NCI-H2107 treated with DMSO at 0.1 percent for 48 hours (cell line): ENCODE results near the gene RSRC1.
A peak's percentile ranks its signal among the peaks of the same experiment; 100 is the strongest.
"Not testable (repeated sequence)": the region's sequence is repeated elsewhere in the genome, so short reads cannot be mapped to it uniquely, and the experiment has no call there.

Experiments used
- DNase-seq: peaks from one replicate; lab custom pipeline; 2025; ENCODE audit not compliant: unreplicated experiment; lab: John Stamatoyannopoulos, UW

The RSRC1 gene

GRCh38 chr3:158313338-158313927, 203.5 kb downstream of the RSRC1 start:
- peak; percentile 75 for DNase-seq

DNA sequence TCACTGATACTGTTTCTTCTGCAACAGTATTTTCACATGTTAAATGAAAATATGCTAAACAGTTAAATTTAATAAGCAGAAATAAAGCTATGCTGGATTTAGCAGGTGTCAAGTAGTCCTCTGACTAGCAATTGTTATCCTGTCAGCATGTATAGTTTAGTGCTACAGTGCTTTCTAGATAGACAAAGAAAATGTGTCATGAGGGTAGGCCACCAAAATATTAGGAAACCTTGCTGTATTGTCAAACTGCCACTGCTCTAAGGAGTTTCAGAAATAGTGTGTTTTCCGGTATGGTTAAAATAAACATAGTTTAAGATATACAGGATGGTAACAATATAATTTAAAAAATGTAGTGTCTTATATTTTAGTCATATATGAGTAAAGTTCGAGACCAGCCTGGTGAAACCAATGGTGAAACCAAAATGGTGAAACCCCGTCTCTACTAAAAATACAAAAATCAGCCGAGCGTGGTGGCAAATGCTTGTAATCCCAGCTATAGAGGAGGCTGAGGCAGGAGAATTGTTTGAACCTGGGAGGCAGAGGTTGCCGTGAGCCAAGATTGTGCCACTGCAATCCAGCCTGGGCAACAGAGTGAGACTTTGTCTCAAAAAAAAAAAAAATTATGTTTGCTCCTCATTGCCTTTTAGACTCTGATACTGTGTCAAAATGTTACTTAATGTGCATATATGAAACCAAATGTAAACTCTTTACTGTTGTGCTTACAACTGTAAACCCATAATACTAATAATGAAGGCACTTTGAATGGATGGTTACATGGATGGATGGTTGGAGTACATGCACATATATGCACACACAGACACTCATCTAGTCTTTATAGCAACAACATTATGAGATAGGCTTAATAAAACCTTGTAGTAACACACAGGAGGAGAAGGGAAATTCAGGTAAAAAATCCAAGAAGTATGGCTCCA, 204.8 kb downstream of the RSRC1 start:
- no peak for DNase-seq

DNA sequence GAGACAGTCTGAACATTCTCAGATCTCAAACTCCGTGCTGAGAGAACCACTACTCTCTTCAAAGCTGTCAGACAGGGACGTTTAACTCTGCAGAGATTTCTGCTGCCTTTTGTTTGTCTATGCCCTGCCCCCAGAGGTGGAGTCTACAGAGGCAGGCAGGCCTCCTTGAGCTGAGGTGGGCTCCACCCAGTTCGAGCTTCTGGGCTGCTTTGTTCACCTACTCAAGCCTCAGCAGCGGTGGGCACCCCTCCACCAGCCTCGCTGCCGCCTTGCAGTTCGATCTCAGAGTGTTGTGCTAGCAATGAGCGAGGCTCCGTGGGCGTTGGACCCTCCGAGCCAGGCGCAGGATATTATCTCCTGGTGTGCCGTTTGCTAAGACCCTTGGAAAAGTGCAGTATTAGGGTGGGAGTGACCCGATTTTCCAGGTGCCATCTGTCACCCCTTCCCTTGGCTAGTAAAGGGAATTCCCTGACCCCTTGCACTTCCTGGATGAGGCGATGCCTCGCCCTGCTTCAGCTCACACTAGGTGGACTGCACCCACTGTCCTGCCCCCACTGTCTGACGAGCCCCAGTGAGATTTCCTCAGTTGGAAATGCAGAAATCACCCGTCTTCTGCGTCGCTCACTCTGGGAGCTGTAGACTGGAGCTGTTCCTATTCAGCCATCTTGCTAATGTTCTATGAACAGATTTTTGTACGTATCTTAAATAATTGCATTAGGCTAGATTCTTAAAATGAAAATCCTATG, 220.0 kb downstream of the RSRC1 start:
- DNase-seq = not testable (repeated sequence)

DNA sequence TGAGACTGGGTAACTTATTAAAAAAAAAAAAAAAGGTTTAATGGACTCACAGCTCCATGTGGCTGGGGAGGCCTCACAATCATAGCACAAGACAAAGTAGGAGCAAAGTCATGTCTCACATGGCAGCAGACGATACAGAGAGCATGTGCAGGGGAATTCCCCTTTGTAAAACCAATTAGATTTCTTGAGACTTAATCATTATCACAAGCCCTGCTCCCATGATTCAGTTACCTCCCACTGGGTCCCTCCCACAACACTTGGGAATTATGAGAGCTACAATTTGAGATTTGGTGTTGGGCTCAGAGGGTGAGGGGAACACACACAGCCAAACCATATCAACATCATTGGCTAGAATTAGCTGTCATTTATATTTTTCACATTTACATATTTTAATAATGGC, 221.0 kb downstream of the RSRC1 start:
- DNase-seq = no peak

GRCh38 chr3:158333736-158334135, 223.8 kb downstream of the RSRC1 start:
- DNase-seq = no peak

DNA sequence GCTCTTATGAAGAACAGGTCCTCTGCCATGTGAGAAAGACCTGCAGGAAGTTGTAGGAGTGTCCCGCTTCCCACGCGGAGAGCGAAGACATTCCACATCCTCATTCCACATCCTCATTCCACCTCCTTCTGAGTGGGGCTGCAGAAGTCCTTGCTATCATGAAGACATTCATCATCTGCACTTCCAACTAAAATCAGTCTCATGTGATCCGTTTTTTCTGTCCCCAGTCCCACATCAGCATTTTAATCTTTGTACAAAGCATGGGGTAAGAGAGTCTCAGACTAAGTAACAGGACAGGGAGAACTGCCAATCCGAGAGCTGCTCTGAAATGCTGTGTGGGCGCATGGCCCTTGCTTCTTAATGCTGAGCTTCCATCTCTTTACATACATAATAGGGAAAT, 227.2 kb downstream of the RSRC1 start:
- DNase-seq = no peak

- DNase-seq = no peak
These were observed 229.7 kb downstream of the RSRC1 start for GRCh38 chr3:158339638-158340037.

DNA sequence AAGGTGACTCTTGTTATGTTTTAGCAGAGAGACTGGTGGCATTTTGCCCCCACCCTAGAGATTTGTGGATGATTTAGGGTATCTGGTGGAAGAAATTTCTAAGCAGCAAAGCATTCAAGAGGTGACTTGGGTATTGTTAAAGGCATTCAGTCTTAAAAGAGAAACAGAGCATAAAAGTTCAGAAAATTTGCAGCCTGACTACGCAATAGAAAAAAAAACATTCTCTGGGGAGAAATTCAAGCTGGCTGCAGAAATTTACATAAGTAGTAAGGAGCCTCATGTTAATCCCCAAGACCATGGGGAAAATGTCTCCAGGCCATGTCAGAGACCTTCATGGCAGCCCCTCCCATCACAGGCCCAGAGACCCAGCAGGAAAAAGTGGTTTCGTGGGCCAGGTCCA, 231.1 kb downstream of the RSRC1 start:
- not testable (repeated sequence) for DNase-seq

DNA sequence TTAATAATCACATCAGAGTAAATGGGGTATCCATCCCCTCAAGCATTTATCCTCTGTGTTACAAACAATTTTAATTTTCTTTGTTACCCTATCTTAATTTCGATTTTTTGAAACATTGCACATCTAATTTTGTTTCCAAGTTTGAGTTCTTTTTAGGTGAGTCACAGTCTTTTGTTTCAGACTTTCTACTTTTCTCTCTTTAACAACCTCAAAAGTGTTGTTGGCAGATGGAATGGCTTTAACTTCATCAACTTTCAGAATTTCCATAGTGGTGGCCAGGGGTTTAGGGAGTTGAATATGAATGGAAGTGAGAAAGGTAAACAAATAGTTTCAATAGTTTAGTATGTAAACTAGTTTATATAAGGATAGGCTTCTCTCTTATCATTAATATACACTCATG, 238.1 kb downstream of the RSRC1 start:
- no peak for DNase-seq

- DNase-seq = no peak
These were observed 241.1 kb downstream of the RSRC1 start for GRCh38 chr3:158350971-158351370.

- no peak for DNase-seq
These were observed 242.7 kb downstream of the RSRC1 start for GRCh38 chr3:158352551-158352950.

DNA sequence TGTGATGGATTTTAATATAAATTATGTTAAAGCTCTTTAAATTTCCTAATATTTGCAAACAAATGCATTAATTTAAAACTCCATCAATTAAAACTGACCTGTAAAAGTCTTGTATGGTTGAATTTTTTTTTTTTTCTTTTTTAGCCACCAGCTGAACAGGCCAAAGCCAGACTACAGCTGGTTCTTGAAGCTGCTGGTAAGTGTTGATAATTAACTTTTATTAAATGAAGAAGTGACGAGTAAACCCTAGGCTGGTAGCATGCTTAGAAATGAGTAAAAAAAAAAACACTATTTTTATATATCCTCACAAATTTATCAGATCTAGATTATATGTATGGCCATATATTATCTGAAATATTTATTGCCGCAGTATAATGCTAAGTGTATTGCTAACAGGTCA, 244.8 kb downstream of the RSRC1 start:
- DNase-seq = no peak

- DNase-seq = no peak
These were observed 246.0 kb downstream of the RSRC1 start for GRCh38 chr3:158355623-158356588.

GRCh38 chr3:158359339-158359738, 249.4 kb downstream of the RSRC1 start:
- DNase-seq = no peak

- DNase-seq = no peak
These were observed 251.0 kb downstream of the RSRC1 start for GRCh38 chr3:158360756-158361448.

- no peak for DNase-seq
These were observed 258.4 kb downstream of the RSRC1 start for GRCh38 chr3:158368271-158368670.

DNA sequence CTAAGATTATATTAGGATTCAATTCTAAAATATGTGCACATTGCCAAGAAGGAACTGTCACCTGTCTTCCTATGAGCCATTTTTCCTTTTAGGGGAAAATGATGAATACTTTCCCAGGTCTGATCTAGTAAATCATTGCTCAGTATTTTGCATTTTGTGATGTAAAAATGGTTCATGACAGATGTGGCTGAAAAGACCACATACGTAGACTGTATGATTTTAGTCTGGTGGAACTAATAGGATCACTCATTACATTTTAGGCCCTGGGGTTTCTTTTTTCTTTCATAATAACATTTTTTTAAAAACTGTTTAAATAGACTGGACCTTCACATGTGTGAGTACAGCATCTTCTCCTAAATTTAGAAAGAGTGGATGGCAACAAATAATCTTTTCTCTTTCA, 259.4 kb downstream of the RSRC1 start:
- DNase-seq = no peak

GRCh38 chr3:158379517-158379916, 269.6 kb downstream of the RSRC1 start:
- no peak for DNase-seq

GRCh38 chr3:158381262-158381868, 271.5 kb downstream of the RSRC1 start:
- no peak for DNase-seq

DNA sequence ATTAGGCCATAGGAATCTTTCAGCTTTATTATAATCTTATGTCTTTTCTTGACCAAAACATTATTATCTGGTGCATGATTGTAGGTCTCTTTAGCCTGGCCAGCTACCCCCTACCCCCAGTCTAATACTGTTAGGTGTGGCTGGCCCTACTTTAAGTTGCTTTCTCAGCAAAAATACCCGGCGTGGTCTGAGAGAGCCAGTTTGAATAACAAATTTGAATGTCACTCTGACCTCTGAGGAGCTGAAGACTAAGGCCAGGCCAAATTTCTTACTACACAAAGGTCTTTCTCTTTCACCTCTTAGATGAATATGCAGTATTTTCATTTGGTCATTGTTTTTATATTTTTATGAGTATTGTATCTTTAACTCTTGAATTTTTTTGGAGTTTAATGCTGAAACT, 272.6 kb downstream of the RSRC1 start:
- no peak for DNase-seq
